ENCODE results near the gene MCHR2.

Gene MCHR2

DNA sequence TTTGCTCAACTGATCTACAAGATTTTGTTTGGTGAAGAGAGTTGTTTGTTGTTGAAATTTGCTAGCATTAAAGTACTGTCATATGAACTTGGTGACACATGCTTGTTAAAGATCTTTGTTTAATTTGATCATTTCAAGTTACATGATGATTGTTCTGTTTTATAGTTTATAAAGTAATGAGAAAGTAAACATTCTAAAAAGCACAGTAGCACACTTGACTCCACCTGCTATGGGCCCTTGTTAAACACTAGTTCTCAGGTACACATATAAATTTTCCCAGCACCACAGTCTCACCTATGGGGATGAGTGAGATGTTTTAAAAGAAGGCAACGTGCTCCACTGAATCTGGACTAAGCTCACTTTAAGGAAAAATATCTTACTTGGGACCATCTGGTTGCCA lies 14.1 kb downstream of the MCHR2 start:
- H3K9me3 ChIP-seq (ENCODE audit: severe bottlenecking) = no peaks in the 10 kb centered on the region
- no peak overlapping the region for H3K4me3 ChIP-seq (ENCODE audit: low read depth, low read length)
- no peak for DNase-seq
- no peaks in the 10 kb centered on the region for H3K36me3 ChIP-seq
- TF ChIP-seq, protein P1, sequence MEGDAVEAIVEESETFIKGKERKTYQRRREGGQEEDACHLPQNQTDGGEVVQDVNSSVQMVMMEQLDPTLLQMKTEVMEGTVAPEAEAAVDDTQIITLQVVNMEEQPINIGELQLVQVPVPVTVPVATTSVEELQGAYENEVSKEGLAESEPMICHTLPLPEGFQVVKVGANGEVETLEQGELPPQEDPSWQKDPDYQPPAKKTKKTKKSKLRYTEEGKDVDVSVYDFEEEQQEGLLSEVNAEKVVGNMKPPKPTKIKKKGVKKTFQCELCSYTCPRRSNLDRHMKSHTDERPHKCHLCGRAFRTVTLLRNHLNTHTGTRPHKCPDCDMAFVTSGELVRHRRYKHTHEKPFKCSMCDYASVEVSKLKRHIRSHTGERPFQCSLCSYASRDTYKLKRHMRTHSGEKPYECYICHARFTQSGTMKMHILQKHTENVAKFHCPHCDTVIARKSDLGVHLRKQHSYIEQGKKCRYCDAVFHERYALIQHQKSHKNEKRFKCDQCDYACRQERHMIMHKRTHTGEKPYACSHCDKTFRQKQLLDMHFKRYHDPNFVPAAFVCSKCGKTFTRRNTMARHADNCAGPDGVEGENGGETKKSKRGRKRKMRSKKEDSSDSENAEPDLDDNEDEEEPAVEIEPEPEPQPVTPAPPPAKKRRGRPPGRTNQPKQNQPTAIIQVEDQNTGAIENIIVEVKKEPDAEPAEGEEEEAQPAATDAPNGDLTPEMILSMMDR (IDR thresholded peaks at IDR 0.05; ENCODE audit: low read depth, low read length) = no peak
- no peaks in the 10 kb centered on the region for H3K27me3 ChIP-seq (ENCODE audit: insufficient read depth, low read depth, severe bottlenecking)
- no peak overlapping the region for H3K27ac ChIP-seq

GRCh38 chr6:99967052-99967451 lies 27.0 kb downstream of the MCHR2 start:
- H3K9me3 ChIP-seq (ENCODE audit: severe bottlenecking) = no peaks in the 10 kb centered on the region
- no peak overlapping the region for H3K27ac ChIP-seq
- DNase-seq = no peak
- no peaks in the 10 kb centered on the region for H3K36me3 ChIP-seq
- H3K27me3 ChIP-seq (ENCODE audit: insufficient read depth, low read depth, severe bottlenecking) = no peaks in the 10 kb centered on the region
- TF ChIP-seq, protein P1 (IDR thresholded peaks at IDR 0.05; ENCODE audit: low read depth, low read length) = no peak
- no peak overlapping the region for H3K4me3 ChIP-seq (ENCODE audit: low read depth, low read length)

GRCh38 chr6:99960027-99960426 lies 34.0 kb downstream of the MCHR2 start:
- no peaks in the 10 kb centered on the region for H3K27me3 ChIP-seq (ENCODE audit: insufficient read depth, low read depth, severe bottlenecking)
- no peaks in the 10 kb centered on the region for H3K36me3 ChIP-seq
- no peak for DNase-seq
- H3K4me3 ChIP-seq (ENCODE audit: low read depth, low read length) = no peak overlapping the region
- no peak overlapping the region for H3K27ac ChIP-seq
- H3K9me3 ChIP-seq (ENCODE audit: severe bottlenecking) = no peaks in the 10 kb centered on the region
- TF ChIP-seq, protein P1 (IDR thresholded peaks at IDR 0.05; ENCODE audit: low read depth, low read length) = no peak

DNA sequence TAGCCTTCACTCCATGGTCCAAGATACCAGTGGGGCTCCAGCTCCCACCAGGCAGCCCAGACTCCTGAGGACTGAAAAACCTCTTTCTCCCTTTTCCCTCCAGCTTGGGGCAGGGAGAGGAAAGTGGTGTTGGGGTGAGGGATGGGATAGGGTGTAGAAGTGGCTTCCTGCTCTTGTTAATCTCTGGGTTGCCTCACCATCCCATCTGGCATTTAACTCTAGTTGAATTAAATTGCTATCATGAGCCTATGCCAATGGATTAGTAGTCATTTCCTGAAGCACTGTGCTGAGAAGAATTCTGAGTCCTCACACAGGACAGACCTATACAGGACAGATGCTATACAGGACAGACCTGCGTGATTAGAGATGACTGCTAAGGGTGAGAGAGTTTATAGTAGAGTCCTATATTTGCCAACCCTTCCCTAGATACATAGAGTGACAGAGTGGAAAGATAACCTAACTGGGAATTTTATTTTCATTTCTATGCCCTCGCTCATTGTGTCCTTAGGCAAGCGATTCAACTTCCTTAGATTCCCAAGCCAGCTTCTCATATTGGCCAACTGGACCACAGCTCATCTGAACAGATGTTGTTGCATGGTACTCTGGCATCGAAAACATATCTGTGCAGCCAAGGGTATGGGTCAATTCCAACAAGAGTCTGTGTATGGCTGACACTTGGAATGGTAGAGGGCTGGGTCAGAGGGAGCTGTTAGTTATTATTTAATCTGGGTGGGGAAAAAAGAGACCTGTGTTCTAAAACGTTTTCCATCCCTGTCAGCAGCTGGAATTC lies 42.8 kb downstream of the MCHR2 start:
- no peak for DNase-seq
- Histone ChIP-seq H3K9me3 (ENCODE audit: severe bottlenecking) (no peaks in the 10 kb centered on the region), H3K4me3 (ENCODE audit: low read depth, low read length) (no peak overlapping the region), H3K36me3 (no peaks in the 10 kb centered on the region), H3K27me3 (ENCODE audit: insufficient read depth, low read depth, severe bottlenecking) (no peaks in the 10 kb centered on the region), H3K27ac (no peak overlapping the region)
- TF ChIP-seq, protein P1 (IDR thresholded peaks at IDR 0.05; ENCODE audit: low read depth, low read length) = no peak

DNA sequence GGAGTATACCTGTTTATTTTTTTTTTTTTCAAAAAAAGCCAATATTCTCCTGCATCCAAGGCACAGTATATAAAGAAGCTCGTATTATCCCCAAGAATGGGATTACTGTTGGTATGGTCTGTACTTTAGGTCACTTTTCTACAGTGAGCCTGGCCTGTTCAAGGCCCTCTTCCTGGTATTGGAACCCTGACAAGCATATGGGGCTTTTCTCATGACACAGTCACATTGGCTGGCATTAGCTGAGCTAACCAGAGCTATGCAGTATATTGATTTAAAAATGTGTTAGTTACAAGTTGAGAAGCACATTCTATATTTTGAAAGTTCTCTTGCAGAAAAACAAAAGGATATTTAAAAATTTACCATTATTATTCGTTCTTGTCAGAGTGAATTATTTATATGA lies 48.0 kb downstream of the MCHR2 start:
- no peak for DNase-seq
- Histone ChIP-seq H3K27me3 (ENCODE audit: insufficient read depth, low read depth, severe bottlenecking) (no peaks in the 10 kb centered on the region), H3K27ac (no peak overlapping the region), H3K4me3 (ENCODE audit: low read depth, low read length) (no peak overlapping the region), H3K36me3 (no peaks in the 10 kb centered on the region), H3K9me3 (ENCODE audit: severe bottlenecking) (no peaks in the 10 kb centered on the region)
- TF ChIP-seq, protein P1 (IDR thresholded peaks at IDR 0.05; ENCODE audit: low read depth, low read length) = no peak

DNA sequence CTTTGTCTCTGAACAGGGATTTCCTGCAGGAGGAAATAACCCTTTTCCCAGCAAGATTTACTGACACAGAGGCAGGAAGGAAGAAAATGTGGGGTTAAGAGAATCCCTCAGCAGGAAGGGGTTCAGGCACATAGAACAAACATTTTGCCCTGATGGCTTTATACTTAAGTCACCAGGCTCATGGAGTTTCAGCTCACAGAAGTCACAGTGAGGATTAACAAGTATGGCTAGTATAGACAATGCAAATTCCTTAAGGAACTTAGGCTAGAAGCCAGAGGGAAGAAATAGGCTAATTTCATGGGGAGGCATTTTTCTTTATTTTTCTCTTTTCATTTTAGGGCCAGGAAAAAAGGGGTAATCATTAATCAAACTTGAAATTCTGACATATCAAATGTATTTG lies 50.2 kb downstream of the MCHR2 start:
- TF ChIP-seq, protein P1 (IDR thresholded peaks at IDR 0.05; ENCODE audit: low read depth, low read length) = no peak
- no peak overlapping the region for H3K4me3 ChIP-seq (ENCODE audit: low read depth, low read length)
- DNase-seq = no peak
- no peaks in the 10 kb centered on the region for H3K9me3 ChIP-seq (ENCODE audit: severe bottlenecking)
- H3K36me3 ChIP-seq = no peaks in the 10 kb centered on the region
- H3K27me3 ChIP-seq (ENCODE audit: insufficient read depth, low read depth, severe bottlenecking) = no peaks in the 10 kb centered on the region
- H3K27ac ChIP-seq = no peak overlapping the region

Measured in WERI-Rb-1 (cell line).